HepG2 (cell line): ENCODE results near the gene NRSN2. TPM values are rescaled to one million over a fixed set of nuclear protein-coding genes. Genes with fewer than 3 reads are reported as not detected.
A peak's percentile ranks its signal among the peaks of the same experiment; 100 is the strongest.

Experiments
- ELF1 ChIP-seq: sonication (generic); formaldehyde crosslinking; IDR thresholded peaks from 2 replicates; pipeline ENCODE4 v1.4.0; 2020; ENCODE audit warnings: missing genetic modification reagents
- MAFF ChIP-seq: IDR thresholded peaks from 2 replicates; pipeline ENCODE4 v1.6.1; 2011; ENCODE audit warnings: low read depth, low read length, improper control_type of control experiment
- NFAT5 ChIP-seq: sonication (generic); formaldehyde crosslinking; IDR thresholded peaks from 2 replicates; pipeline ENCODE4 v1.4.0; 2020; ENCODE audit warnings: missing genetic modification reagents
- REPIN1 ChIP-seq: sonication (generic); formaldehyde crosslinking; IDR thresholded peaks from 2 replicates; pipeline ENCODE4 v1.8.0; 2022; ENCODE audit warnings: missing genetic modification reagents, low read depth, mild to moderate bottlenecking, borderline replicate concordance
- ZBTB2 ChIP-seq: sonication (generic); formaldehyde crosslinking; IDR thresholded peaks from 2 replicates; pipeline ENCODE4 v1.8.0; 2022; ENCODE audit warnings: low read depth, missing genetic modification reagents
- ZNF280D ChIP-seq: sonication (generic); formaldehyde crosslinking; IDR thresholded peaks from 2 replicates; pipeline ENCODE4 v1.5.1; 2020; ENCODE audit warnings: mild to moderate bottlenecking, missing genetic modification reagents
- polyA plus RNA-seq, 8 experiments: library from polyadenylated mRNA; depleted of rRNA in 3 of 8; stranded (reverse) in 7 of 8; unstranded in 1 of 8; fragments of >200 nt; fragmentation: Illumina TruSeq in 4 of 8; extraction: Trizol in 4 of 8; gene quantifications; 2 replicates each; pipeline versions ENCODE4 v1.2.1 to v1.2.3, GENCODE V29; 2011 to 2016; ENCODE audit warnings: low read depth in 4 of 8, missing spikeins in 1 of 8, mixed read lengths in 1 of 8; ENCODE audit not compliant: insufficient read depth in 1 of 8
- total RNA-seq, 5 experiments: library from RNA; depleted of rRNA; stranded (reverse); fragments of >200 nt; fragmentation: Illumina TruSeq; extraction: Trizol; gene quantifications; 2 replicates each; pipeline ENCODE4 v1.2.3, GENCODE V29; 2016; ENCODE audit warnings: low read depth in 1 of 5
- TF ChIP-seq, protein P1 (sequence below): sonication (generic); formaldehyde crosslinking; conservative IDR thresholded peaks from 2 replicates; pipeline ENCODE4 v1.4.0; 2020; ENCODE audit warnings: missing genetic modification reagents

Gene NRSN2
- total and polyA plus RNA-seq, 2 of the 13 experiments (the other 11 are each of a cell fraction or from before 2014, with no cell fraction given): 32.3 to 49.4 TPM

DNA sequence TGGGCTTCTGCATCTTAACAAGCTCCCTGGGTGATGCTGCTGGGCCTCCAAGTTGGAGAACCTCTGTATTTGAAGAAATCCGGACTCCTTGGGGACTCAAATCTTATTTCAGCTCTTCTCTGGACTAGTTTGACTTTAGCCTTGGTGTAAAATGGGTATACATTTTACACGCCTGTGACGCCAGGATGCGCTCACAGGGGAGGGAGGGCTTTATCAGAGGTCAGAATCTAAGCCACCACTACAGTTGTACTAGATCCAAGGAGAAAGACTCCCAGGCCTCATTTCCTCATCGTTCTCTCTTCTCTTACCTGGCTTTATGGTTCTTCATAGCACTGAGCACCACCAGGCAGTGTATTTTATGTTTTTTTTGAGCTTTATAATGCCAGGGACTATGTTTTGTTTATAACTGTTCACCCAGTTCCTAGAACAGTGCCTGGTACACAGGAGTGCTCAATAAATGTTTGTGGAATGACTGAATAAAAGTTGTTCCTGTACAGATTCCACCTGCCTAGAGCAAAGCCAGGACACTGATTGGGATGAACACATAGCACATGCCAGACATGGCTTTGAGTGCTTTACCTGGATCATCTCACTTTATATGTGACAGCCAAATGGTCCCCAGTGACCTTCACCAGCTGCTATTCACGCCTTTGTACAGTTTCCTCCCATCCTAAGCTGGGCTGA lies 56.1 kb downstream of the NRSN2 start (continued):
- TF ChIP-seq NFAT5 (CRISPR knock-in tag): no peak
- no peak for TF ChIP-seq ZNF280D (CRISPR knock-in tag)
- no peak for TF ChIP-seq ZBTB2 (CRISPR knock-in tag)
- TF ChIP-seq REPIN1 (CRISPR knock-in tag): peak; percentile 19; the same call in 1 of the 2 replicates
- no peak for TF ChIP-seq MAFF
- no peak for TF ChIP-seq ELF1
- TF ChIP-seq, protein P1, sequence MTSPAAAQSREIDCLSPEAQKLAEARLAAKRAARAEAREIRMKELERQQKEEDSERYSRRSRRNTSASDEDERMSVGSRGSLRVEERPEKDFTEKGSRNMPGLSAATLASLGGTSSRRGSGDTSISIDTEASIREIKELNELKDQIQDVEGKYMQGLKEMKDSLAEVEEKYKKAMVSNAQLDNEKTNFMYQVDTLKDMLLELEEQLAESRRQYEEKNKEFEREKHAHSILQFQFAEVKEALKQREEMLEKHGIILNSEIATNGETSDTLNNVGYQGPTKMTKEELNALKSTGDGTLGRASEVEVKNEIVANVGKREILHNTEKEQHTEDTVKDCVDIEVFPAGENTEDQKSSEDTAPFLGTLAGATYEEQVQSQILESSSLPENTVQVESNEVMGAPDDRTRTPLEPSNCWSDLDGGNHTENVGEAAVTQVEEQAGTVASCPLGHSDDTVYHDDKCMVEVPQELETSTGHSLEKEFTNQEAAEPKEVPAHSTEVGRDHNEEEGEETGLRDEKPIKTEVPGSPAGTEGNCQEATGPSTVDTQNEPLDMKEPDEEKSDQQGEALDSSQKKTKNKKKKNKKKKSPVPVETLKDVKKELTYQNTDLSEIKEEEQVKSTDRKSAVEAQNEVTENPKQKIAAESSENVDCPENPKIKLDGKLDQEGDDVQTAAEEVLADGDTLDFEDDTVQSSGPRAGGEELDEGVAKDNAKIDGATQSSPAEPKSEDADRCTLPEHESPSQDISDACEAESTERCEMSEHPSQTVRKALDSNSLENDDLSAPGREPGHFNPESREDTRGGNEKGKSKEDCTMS (CRISPR knock-in tag): no peak
